ENCODE data around the gene HSF4.

The HSF4 gene

DNA sequence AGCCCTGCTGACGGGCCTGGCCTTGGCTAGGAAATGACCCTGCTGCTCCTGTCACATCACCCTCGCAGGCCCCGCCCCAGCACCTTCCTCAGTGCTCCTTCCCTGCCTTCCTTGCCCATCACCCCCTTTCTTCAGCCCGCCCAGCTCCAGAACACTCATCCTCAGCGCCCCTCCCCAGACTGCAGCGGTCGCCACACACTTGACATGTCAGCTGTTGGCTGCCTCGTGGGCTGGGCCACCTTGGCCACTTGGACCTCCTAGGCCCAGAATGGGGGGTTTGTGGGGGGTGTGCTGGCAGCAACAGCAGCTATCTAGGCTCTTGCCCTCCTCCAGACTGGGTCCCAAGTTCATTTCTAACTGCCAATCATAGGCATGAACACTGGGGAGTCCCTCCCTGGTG, 45.0 kb downstream of the HSF4 start:
- no peaks in the 10 kb centered on the region for H3F3A ChIP-seq (ENCODE audit: control insufficient read depth, insufficient read depth)
- no peak for TF ChIP-seq EZH2phosphoT487 (IDR thresholded peaks at IDR 0.05; ENCODE audit: borderline replicate concordance, low read length)
- no peak for TF ChIP-seq CTCF (IDR thresholded peaks at IDR 0.05; ENCODE audit: low read depth, low read length, poor library complexity, severe bottlenecking)

GRCh38 chr16:67210069-67210937, 45.8 kb downstream of the HSF4 start:
- H3K4me3 ChIP-seq (ENCODE audit: low read length), result no peak overlapping the region
- no peaks in the 10 kb centered on the region for H3F3A ChIP-seq (ENCODE audit: control insufficient read depth, insufficient read depth)
- H3K4me2 ChIP-seq (ENCODE audit: low read length), result no peak overlapping the region
- no peaks in the 10 kb centered on the region for H4K20me1 ChIP-seq (ENCODE audit: control insufficient read depth, insufficient read depth, low read depth, low read length)
- no peaks in the 10 kb centered on the region for H3K36me3 ChIP-seq (ENCODE audit: control insufficient read depth, low read length)
- no peaks in the 10 kb centered on the region for H3K4me1 ChIP-seq (ENCODE audit: control insufficient read depth, low read length)
- no peaks in the 10 kb centered on the region for H3K9me2 ChIP-seq (replicated peaks; ENCODE audit: control insufficient read depth, low read length)
- H3K27me3 ChIP-seq (ENCODE audit: control insufficient read depth, low read length), result peaks cover 3% of the 10 kb centered on the region; the same call in 1 of the 2 replicates
- no peaks in the 10 kb centered on the region for H3K9me3 ChIP-seq (ENCODE audit: control insufficient read depth, insufficient read depth, low read length)
- TF ChIP-seq EZH2phosphoT487 (IDR thresholded peaks at IDR 0.05; ENCODE audit: borderline replicate concordance, low read length), result no peak
- TF ChIP-seq CTCF (IDR thresholded peaks at IDR 0.05; ENCODE audit: low read depth, low read length, poor library complexity, severe bottlenecking), result no peak
- no peak overlapping the region for H3K27ac ChIP-seq (ENCODE audit: low read depth, low read length)
- H3K79me2 ChIP-seq (ENCODE audit: control insufficient read depth, low read length), result no peaks in the 10 kb centered on the region

More for the DNA sequence above, 45.0 kb downstream of the HSF4 start:
- H3K79me2 ChIP-seq (ENCODE audit: control insufficient read depth, low read length), result no peaks in the 10 kb centered on the region
- no peaks in the 10 kb centered on the region for H3K9me2 ChIP-seq (replicated peaks; ENCODE audit: control insufficient read depth, low read length)
- H3K36me3 ChIP-seq (ENCODE audit: control insufficient read depth, low read length), result no peaks in the 10 kb centered on the region
- H3K27ac ChIP-seq (ENCODE audit: low read depth, low read length), result no peak overlapping the region
- no peak overlapping the region for H3K4me2 ChIP-seq (ENCODE audit: low read length)
- H3K4me1 ChIP-seq (ENCODE audit: control insufficient read depth, low read length), result no peaks in the 10 kb centered on the region
- H3K9me3 ChIP-seq (ENCODE audit: control insufficient read depth, insufficient read depth, low read length), result no peaks in the 10 kb centered on the region
- no peak overlapping the region for H3K4me3 ChIP-seq (ENCODE audit: low read length)
- peaks cover 3% of the 10 kb centered on the region; the same call in 1 of the 2 replicates for H3K27me3 ChIP-seq (ENCODE audit: control insufficient read depth, low read length)
- no peaks in the 10 kb centered on the region for H4K20me1 ChIP-seq (ENCODE audit: control insufficient read depth, insufficient read depth, low read depth, low read length)

GRCh38 chr16:67211674-67212073, 47.1 kb downstream of the HSF4 start:
- Histone ChIP-seq H4K20me1 (ENCODE audit: control insufficient read depth, insufficient read depth, low read depth, low read length) (no peaks in the 10 kb centered on the region), H3K9me2 (replicated peaks; ENCODE audit: control insufficient read depth, low read length) (no peaks in the 10 kb centered on the region), H3K36me3 (ENCODE audit: control insufficient read depth, low read length) (no peaks in the 10 kb centered on the region), H3K27ac (ENCODE audit: low read depth, low read length) (no peak overlapping the region), H3K4me1 (ENCODE audit: control insufficient read depth, low read length) (no peaks in the 10 kb centered on the region), H3K79me2 (ENCODE audit: control insufficient read depth, low read length) (no peaks in the 10 kb centered on the region), H3K4me3 (ENCODE audit: low read length) (no peak overlapping the region), H3K27me3 (ENCODE audit: control insufficient read depth, low read length) (peaks cover 3% of the 10 kb centered on the region; the same call in 1 of the 2 replicates), H3F3A (ENCODE audit: control insufficient read depth, insufficient read depth) (no peaks in the 10 kb centered on the region), H3K4me2 (ENCODE audit: low read length) (no peak overlapping the region), H3K9me3 (ENCODE audit: control insufficient read depth, insufficient read depth, low read length) (no peaks in the 10 kb centered on the region)
- TF ChIP-seq CTCF (IDR thresholded peaks at IDR 0.05; ENCODE audit: low read depth, low read length, poor library complexity, severe bottlenecking) (no peak), EZH2phosphoT487 (IDR thresholded peaks at IDR 0.05; ENCODE audit: borderline replicate concordance, low read length) (no peak)

All from DOHH2 (cell line).